Stimulated activated CD8-positive, alpha-beta memory T cell treated with anti-CD3 and anti-CD28 coated beads, Interleukin-2, amount 100 ng/mL, for 1 hour (primary cell): ENCODE results near the gene MMS19.

Experiments
- DNase-seq, 2 donors: peaks; one replicate each; pipeline ENCODE4 v3.0.0-alpha.2; 2020; ENCODE audit warnings: low read depth in 2 of 2

MMS19 gene

DNA sequence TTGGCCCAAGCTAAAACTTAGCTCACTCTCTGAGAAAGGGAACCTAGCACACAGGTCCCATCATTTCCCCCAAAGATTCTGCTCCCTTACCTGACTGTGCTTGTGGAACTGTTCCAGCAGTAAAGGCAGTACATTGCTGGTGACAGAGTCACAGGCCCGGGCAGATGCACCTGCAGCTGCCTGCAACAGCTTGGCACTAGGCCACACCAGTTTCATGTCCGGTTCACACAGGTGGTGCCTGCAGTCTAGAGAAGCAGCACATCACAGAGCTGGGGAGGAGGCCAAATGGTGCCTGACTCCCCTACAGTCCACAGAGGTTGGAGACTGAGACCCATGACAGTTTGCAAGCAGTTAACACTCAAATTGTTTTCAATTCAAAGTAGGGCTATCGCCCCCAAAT is 30.1 kb downstream of the MMS19 start:
- DNase-seq = no peak

DNA sequence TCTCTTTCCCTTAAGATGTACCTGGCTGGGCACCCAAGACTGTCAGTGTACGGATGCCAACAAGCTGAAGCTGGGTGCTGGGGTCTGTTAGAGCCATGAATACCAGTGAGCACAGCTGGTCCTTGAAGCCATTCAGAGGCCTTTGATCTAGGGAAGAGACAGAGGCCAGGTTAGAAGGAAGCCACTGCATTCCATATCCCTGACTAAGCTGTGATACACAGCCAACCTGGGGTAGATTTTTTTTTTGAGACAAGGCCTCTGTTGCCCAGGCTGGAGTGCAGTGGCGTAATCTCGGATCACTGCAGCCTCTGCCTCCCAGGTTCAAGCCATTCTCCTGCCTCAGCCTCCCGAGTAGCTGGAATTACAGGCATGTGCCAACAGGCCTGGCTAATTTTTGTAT is 31.5 kb downstream of the MMS19 start:
- no peak for DNase-seq

DNA sequence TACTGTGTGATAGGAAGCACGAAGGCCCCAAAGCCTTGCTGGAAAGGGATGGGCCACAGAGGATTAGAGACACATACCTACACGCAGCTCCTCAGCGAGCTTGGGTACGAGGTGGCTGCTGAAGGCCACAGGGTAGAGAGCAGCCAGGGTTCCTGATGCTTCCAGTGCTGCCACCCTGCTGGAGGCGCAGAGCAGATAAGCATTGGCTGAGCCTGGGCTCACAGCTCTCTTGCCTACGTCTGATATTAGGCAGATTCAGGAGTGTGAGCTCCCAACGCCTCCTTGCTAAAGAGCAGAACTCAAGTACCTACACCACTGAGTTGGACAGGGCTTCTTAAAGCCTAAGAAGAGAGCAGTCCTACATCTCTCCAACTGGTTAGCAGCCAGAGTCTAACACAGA is 32.2 kb downstream of the MMS19 start:
- no peak for DNase-seq

DNA sequence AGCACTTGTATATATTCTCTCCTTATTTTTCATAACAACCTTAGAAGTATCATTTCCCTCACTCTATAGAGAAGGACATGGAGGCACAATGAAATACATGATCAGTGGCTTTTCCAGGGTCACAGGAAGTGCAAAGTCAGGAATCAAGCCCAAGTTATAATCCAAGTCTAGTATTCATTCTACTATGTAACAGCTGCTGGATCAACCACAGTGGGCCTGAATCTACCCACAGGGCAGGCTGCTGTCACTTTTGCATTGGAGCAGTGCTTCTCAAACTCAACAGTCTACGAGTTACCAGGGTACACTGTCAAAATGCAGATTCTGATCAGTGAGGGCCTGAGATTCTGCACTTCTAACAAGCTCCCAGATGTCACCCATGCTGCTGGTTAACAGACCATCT is 34.0 kb downstream of the MMS19 start:
- no peak for DNase-seq

DNA sequence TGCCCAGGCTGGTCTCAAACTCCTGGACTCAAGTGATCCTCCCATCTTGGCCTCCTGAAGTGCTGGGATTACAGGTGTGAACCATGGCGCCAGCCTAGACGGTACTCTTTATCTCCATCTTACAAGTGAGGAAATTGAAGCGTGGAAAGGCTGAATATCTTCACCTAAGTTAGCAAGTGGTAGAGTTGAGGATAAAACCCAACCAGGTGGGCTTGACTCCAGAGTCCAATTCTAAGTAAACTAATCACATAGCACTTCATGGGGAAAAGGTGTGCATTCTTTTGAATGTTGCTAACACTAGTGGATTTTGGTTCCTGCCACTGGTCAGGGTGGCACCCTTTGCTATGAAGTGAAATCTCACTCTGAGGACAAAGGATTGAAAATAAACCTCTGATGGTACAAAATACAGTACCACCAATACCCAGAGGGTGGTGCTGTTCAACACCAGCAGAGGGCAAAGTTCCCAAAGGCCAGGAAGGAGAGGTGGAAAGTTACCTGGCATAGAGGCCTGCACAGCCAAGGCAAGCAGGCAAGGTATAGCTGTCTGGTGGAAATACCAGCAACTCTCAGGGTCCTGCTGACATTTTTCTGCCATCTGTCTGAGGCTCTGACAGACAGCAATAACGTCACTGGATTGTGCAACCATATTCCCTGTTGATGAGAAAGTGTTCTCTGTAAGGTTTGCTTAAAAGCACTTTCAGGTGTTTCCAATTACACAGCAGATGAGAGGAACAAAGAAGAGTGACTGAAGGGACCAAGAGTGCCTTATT is 34.7 kb downstream of the MMS19 start:
- DNase-seq = no peak

DNA sequence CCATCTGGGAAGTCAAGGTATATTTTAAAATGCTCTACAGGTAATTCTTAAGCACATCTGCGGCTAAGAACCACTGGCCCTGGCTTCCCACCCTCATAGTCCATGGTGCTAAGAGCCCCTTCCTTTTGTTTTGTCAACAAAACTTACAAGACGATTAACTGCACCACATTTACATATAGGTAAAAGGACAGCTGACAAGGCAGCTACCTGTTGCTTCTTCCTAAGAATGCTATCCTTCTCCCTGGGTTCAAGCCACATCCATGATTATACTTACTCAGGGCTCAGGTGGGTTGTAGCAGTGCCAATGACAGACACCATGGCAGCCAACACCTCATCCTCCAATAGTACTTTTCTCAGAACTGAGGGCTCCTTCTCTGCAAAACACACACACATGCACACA is 35.9 kb downstream of the MMS19 start:
- DNase-seq = no peak

DNA sequence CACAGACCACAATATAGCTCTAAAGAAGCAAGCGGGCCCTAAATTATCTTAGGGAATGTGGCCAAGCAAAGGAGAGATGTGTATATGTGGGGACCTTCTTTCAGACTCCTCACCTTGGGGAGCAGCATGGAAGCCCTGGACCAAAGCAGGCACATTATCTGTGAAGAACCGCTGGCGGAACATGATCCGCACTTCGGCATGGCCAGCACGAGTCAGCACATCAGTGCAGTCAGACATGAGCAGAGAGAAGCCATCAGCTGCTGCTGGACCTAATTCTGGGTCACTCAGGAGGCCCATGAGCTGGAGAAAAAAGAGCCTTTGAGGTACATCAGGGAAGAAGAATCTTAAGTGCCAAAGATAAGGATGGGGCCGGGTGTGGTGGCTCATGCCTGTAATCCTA is 38.3 kb downstream of the MMS19 start:
- no peak for DNase-seq

DNA sequence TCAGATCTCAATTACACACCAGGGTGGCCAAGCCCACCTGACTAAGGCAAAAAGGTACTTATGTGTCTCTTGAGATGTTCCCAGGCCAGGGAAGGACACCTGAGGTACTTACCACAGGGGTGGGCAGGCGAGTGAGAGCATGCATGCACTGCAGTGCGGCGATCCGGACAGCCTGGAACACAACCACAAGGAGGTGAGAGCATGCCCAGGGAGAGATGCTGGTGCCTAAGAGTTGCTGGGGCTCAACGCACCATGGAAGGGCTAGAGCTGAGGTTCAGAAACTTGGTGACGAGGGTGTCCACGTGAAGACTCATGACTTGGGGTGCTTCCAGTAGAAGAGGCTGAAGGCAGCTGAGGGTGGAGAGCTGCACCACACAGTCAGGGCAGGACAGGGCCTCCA is 39.1 kb downstream of the MMS19 start:
- DNase-seq = no peak

DNA sequence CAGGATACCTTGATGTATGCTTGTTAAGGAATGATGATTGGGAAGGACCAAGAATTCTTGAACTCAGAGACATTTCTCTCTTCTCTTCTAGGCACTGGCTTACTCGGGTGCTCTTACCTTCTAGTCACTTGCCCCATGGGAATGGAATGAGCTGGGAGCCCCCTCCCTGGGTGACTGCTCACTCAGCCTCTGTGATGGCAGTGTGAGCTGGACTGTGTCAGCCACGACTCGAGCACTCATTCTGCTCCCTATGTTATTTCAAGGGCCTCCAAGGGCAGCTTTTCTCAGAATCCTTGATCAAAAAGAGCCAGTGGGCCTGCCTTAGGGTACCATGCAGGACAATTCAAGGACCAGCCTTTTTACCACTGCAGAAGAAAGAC is 41.5 kb downstream of the MMS19 start:
- no peak for DNase-seq

DNA sequence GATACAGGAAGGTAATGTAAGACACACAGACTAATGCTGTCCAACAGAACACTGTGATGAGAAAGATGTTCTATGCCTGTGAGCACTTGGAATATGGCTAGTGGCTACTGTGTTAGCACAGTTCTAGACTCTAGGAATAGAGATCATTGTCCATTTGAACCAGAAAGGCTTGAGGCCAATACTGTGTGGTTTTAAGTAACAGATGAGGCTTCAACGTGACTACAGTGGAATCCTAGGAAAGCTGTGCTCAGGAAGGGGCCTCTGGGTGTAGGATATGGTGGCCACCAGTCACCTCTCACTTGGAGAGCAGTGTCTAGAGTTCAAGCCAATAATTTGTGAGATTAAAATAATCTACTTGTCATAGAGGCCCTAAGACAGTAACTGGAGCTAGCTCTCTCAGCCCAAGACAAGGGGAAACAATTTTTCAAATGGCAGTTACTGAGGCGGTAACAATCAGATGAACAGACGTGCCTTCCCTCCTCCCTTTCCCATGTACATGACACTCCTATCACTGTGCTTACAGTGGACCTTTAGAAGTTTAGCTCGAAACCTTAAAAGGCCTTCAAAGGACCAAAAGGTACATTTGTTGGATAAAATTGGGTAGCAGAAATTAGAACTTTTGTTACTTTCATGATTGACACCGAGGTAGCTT is 42.1 kb downstream of the MMS19 start:
- no peak for DNase-seq

DNA sequence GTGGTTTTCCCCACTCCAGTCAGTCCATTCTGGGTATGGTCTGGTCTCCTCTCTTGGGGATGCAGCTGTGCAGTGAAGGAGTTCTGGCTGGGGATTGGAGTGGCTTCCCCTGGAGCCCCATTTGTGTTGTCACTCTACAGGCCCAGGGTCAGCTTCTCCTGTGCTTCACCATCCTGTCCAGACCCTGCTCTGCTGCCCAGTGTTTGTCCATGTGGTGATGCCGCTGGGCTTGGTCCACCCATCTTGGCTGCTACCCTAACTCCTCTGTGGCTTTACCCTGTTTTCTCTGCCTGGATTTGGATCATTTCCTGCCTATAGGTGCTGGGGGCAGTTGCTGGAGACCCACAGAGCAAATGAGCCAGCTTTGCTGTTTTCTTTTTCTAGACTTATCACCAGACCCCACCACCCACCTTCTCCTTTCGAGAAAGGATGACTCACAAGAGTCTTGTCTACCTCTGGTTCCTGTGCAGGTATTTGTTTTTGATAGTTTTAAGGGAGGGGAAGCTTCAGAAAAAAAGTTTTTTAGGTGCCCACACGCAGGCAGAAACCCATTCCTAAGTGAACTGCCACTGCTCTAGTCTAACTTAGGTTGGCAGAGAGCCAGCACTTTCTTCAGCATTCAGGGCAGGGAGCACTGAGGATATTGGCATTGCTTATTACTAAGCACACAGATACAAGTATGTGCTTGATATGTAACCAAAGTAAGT is 43.7 kb downstream of the MMS19 start:
- DNase-seq = no peak

DNA sequence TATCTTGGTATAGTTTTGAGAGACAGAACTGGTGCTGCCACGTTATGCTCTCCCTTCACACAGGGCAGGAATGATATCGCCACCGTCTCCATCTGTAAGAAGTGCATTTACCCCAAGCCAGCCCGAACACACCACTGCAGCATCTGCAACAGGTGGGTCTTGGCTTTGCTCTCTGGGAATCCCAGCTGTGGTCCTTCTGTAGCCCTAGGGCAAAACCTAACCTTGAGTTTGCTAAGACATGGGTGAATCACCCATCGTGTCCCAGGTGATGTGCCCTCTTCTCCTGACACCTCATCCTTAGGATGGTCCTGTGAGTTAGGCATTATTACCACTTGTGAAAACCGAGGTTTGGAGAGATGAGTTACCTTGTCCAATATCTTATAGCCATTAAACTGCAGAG is 45.9 kb downstream of the MMS19 start:
- DNase-seq = no peak

DNA sequence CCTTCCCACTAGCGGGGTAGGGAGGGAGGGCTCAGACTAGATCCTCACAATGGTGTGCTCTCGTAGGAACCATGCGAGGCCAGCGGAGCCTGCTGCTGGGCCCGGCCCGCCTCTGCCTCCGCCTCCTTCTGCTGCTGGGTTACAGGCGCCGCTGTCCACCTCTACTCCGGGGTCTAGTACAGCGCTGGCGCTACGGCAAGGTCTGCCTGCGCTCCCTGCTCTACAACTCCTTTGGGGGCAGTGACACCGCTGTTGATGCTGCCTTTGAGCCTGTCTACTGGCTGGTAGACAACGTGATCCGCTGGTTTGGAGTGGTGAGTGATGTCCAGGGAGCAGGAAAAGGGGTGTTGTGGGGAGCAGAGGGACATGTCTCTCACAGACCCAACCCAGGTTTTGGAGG is 46.6 kb downstream of the MMS19 start:
- DNase-seq = no peak

DNA sequence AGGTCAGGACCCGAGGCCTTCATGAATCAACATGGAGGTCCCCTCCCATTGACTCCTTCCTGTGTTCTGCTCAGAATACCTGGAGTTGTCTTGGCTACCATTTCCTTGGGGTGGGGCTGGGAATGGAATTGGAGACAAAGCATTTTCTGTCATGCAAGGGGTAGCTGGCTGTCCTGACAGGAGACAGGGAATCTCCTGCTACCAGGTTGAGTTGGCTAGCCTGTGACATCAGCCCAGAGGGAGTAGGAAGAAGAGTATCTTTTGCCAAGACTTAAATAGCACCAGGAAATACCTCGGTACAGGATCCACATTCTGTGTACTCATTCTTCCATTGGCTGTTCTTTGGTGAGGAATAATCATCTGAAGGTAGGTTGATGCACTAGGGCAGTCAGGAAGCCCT is 47.4 kb downstream of the MMS19 start:
- no peak for DNase-seq

DNA sequence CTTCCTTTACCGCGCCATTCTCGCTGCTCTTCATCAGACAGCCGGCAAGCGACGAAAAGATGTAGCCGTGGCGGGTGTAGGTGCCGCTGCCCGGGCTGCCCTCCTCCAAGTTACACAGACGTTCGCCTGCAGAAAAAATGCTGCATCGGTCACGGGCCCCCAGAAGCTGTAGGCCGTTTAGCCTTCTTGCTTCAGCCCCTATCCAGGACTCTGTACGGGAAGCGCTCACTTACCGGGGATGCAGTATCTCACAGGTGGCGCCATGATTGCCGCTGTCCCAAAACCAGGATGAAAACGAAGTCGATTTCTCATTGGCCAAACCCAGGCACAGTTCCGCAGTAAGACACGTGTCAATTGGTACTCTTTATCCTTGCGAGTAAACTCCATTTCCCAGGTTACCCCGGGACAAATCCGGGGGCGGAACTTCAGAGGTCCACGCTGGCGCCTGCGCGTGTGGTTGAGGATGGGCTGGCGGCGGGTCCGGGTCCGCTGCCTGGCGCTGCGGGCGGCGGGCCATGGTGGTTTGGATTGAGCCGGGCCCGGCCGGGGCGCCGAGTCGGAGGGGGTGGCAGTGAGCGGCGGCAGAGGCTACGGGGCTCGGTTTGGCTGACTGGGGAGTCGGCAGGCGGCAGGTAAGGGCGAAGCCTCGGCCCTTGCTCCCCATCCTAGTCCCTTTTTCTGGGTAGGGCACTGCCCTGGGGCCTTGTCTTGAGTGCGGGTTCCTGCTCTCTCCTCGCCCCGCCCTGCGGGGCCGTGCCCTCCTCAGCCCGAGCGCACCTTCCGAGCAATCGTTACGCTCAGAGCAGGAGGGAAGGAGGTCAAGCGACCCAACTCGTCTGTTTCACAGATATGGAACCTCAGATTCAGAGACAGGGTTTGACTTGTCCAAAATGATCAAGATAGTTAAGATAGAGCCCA is 52.2 kb downstream of the MMS19 start, which contains the start of the genes EXOSC1 and ZDHHC16:
TSS of gene EXOSC1 (minus strand) at position 285 of the 918 bp plus-strand sequence. CDS start at position 264, 21 bp downstream.
TSS of gene ZDHHC16 (plus strand) at position 454 of the 918 bp plus-strand sequence. CDS start 5,501 bp downstream, outside the sequence.
- DNase-seq = peak; percentile 73 to 83

DNA sequence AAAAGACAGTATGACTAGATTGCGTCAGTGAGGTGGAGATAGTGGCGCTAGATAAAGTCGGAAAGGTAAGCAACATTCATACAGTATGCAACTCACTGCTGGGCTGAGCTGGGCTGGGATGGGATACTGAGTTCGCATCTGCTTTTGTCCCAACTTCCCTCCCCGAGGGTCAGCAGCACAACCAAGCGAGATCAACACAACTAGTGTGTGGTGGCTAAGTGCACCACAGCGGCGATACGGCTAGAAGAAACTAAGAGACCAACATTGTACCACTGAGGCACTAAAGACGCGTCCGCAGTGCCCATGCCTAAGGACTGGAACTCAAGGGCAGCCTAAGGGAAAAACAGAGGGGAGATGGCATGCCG is 52.9 kb downstream of the MMS19 start:
- no peak for DNase-seq

DNA sequence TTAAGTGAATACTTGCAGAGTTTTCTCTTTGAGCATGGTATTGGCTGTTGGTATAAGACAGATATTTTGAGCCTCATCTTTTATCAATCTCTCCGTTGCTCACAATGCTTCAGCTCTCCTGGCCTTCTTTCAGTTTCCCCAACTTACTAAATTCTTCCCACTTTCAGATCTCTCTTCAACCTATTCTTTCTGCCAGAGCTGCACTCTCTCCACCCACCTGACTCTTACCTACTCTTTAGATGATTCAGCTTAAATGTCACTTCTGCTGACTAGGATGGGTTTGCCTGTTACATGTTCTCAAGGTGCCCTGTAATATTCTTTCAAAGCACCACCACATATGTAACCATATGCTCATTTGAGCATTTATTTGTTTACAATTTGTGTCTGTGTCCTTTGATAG is 54.0 kb downstream of the MMS19 start:
- DNase-seq = no peak

DNA sequence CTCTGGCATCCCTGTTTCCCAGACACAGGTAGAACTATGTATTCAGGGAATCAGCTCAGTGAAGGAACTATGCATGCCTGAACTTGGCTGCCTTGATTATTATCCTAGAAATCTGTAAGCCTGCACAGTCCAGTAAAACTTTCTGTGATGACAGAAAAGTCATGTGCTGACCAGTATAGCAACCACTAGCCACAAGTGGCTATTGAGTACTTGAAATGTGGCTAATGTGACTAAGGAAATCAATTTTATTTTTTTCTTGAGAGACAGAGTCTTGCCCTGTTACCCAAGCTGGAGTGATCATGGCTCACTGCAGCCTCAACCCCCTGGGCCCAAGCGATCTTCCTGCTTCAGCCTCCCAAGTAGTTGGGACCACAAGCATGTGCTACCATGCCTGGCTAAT is 55.9 kb downstream of the MMS19 start:
- no peak for DNase-seq

DNA sequence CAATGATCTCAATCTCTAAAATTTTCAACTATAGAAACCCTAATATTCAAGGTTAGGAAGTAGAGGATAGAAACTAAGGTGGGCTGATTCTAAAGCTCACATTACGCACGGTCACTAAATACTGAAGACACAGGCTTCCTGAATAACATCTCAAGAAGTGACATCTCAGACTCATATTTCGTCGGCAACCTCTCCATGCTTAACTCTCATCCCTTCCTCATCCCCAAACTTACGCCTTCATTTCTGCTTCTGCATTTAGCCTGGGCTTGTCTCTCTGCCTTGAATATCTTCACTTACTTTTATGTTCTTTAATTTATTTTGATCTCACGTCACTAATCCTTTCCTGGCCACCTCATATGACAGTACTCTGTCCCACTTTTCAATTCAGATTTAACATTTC is 63.0 kb downstream of the MMS19 start:
- no peak for DNase-seq

DNA sequence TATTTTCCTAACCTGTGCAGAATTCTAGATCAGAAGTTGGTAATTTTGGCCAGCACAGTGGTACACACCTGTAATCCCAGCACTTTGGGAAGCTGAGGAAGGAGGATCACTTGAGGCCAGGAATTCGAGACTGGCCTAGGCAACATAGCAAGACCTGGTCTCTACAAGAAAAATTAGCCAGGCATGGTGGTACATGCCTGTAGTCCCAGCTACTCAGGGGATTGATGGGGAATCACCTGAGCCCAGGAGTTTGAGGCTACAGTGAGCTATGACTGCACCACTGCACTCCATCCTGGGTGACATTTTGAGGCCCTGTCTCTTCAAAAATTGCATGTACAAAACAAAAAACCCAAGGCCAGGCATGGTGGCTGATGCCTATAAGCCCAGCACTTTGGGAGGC is 63.7 kb downstream of the MMS19 start:
- DNase-seq = no peak

DNA sequence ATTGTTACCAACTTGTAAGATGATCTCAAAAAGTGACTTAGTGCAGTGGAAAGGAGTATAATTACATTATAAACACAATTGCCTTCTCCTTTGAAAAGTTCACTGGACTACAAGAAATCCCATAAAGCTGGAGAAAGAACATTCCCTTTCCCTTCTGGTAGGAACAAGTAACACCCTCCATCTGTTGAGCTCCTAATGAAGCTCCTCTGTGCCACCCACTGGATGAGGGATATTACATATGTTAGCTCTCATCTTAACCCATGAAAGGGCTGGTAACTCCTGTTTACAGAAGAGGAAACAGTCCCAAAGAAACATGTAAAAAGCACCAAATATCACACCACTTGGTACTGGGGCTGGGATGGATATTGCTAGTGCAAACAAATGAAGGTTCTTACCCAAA is 64.2 kb downstream of the MMS19 start:
- DNase-seq = no peak

DNA sequence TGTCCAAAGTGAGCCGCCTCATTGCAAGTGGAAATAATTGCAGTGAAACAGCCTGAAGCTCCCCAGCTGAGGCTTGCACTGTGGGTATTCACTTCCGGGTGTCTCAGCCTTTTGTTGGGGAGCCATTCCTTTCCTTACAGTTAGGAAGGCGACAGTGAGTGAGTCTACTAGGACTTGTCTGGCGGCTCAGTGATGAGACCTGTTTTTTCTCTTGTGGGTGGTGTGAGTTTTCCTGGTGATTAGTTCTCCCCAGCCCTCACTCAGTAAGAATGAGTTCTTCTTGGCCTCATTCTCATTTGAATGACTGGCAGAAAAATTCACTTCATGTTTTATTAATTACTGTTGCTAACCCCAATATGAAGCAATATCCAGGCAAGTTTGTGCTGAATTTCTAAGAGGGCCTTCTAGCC is 69.6 kb downstream of the MMS19 start:
- DNase-seq = no peak
